Measurements from ENCODE around the gene FOXC1. TPM values are rescaled to one million over a fixed set of nuclear protein-coding genes. Genes with fewer than 3 reads are reported as not detected.

FOXC1 gene
- total and polyA plus RNA-seq, 2 experiments from 2014 or later = 0.60 to 1.1 TPM

- H3K27ac ChIP-seq = no peak overlapping the region
- H4K20me1 ChIP-seq (ENCODE audit: insufficient read depth, poor library complexity, severe bottlenecking) = no peaks in the 10 kb centered on the region
- H3K4me3 ChIP-seq = no peak overlapping the region
- no peaks in the 10 kb centered on the region for H3K36me3 ChIP-seq (replicated peaks; ENCODE audit: insufficient read depth, low read depth)
- no peaks in the 10 kb centered on the region for H3K9me2 ChIP-seq (replicated peaks; ENCODE audit: insufficient read depth)
- no peak for TF ChIP-seq EZH2phosphoT487 (IDR thresholded peaks at IDR 0.05; ENCODE audit: low read depth, severe bottlenecking, unreplicated experiment)
- no peaks in the 10 kb centered on the region for H3K4me1 ChIP-seq (ENCODE audit: insufficient read depth)
- H3K4me2 ChIP-seq = no peak overlapping the region
- no peak for DNase-seq (ENCODE audit: low spot score)
- H3K79me2 ChIP-seq = no peaks in the 10 kb centered on the region
- no peak overlapping the region for H2AFZ ChIP-seq
- 70% methylated on average over 11 of the region's 11 CpGs for WGBS (ENCODE audit: low lambda C conversion rate, missing lambda C conversion rate)
- H3K27me3 ChIP-seq = peaks cover 40% of the 10 kb centered on the region
- H3K9me3 ChIP-seq (ENCODE audit: low read depth) = no peaks in the 10 kb centered on the region
Observed at GRCh38 chr6:1630771-1631217, 21.1 kb downstream of the FOXC1 start.

GRCh38 chr6:1631251-1631650 is 21.5 kb downstream of the FOXC1 start:
- Histone ChIP-seq H3K4me3 (no peak overlapping the region), H2AFZ (no peak overlapping the region), H3K9me2 (replicated peaks; ENCODE audit: insufficient read depth) (no peaks in the 10 kb centered on the region), H3K4me2 (no peak overlapping the region), H3K9me3 (ENCODE audit: low read depth) (no peaks in the 10 kb centered on the region), H4K20me1 (ENCODE audit: insufficient read depth, poor library complexity, severe bottlenecking) (no peaks in the 10 kb centered on the region), H3K36me3 (replicated peaks; ENCODE audit: insufficient read depth, low read depth) (no peaks in the 10 kb centered on the region), H3K27me3 (peaks cover 36% of the 10 kb centered on the region), H3K27ac (no peak overlapping the region), H3K79me2 (no peaks in the 10 kb centered on the region), H3K4me1 (ENCODE audit: insufficient read depth) (no peaks in the 10 kb centered on the region)
- no peak for DNase-seq (ENCODE audit: low spot score)
- no peak for TF ChIP-seq CTCF (IDR thresholded peaks at IDR 0.05; ENCODE audit: poor library complexity)
- TF ChIP-seq EZH2phosphoT487 (IDR thresholded peaks at IDR 0.05; ENCODE audit: low read depth, severe bottlenecking, unreplicated experiment) = no peak
- no peak for TF ChIP-seq EZH2 (IDR thresholded peaks at IDR 0.05; ENCODE audit: borderline replicate concordance)
- 86% methylated on average over 4 of the region's 4 CpGs for WGBS (ENCODE audit: low lambda C conversion rate, missing lambda C conversion rate)

DNA sequence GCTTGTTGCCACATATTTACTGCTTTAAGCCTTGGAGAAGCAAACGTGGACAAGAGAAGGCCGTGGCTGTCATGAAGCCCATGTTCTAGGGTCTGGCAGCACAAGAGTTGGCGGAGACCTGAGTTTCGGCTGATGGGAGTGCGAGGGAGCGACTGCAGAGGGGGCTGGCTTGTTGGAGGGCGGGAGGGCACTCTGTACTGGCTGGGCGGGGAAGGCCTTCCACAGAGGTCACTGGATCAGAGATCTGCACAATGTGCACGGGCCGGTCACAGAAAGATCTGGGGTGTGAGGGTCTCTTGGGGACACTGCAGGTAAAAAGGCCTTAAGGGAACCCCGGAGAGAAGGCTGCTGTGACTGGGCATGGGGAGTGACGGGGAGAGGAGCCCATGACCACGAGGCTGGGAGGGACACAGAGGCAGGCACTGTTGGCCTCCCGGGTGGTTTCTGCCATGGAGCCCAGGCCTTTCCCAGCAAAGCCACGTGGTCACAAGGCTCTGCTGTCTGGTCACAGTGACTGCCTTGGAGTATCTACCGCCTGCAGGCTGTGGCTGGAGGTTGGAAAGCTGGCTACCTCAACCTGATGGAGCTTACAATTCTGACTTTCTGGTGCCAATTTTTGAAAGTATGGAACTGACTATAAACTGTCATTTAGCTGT is 23.8 kb downstream of the FOXC1 start:
- no peak for DNase-seq (ENCODE audit: low spot score)
- H2AFZ ChIP-seq = no peak overlapping the region
- no peaks in the 10 kb centered on the region for H3K9me3 ChIP-seq (ENCODE audit: low read depth)
- no peaks in the 10 kb centered on the region for H3K4me1 ChIP-seq (ENCODE audit: insufficient read depth)
- H3K79me2 ChIP-seq = no peaks in the 10 kb centered on the region
- H3K36me3 ChIP-seq (replicated peaks; ENCODE audit: insufficient read depth, low read depth) = no peaks in the 10 kb centered on the region
- no peak overlapping the region for H3K4me3 ChIP-seq
- no peak for TF ChIP-seq EZH2phosphoT487 (IDR thresholded peaks at IDR 0.05; ENCODE audit: low read depth, severe bottlenecking, unreplicated experiment)
- no peak for TF ChIP-seq EZH2 (IDR thresholded peaks at IDR 0.05; ENCODE audit: borderline replicate concordance)
- no peak for TF ChIP-seq CTCF (IDR thresholded peaks at IDR 0.05; ENCODE audit: poor library complexity)
- no peaks in the 10 kb centered on the region for H4K20me1 ChIP-seq (ENCODE audit: insufficient read depth, poor library complexity, severe bottlenecking)
- no peak overlapping the region for H3K27ac ChIP-seq
- H3K9me2 ChIP-seq (replicated peaks; ENCODE audit: insufficient read depth) = no peaks in the 10 kb centered on the region
- peaks cover 13% of the 10 kb centered on the region for H3K27me3 ChIP-seq
- H3K4me2 ChIP-seq = no peak overlapping the region
- 97% methylated on average over 15 of the region's 16 CpGs for WGBS (ENCODE audit: low lambda C conversion rate, missing lambda C conversion rate)

GRCh38 chr6:1634081-1634480 is 24.4 kb downstream of the FOXC1 start:
- H3K4me3 ChIP-seq = no peak overlapping the region
- TF ChIP-seq CTCF (IDR thresholded peaks at IDR 0.05; ENCODE audit: poor library complexity) = no peak
- no peak for TF ChIP-seq EZH2phosphoT487 (IDR thresholded peaks at IDR 0.05; ENCODE audit: low read depth, severe bottlenecking, unreplicated experiment)
- no peak for TF ChIP-seq EZH2 (IDR thresholded peaks at IDR 0.05; ENCODE audit: borderline replicate concordance)
- no peaks in the 10 kb centered on the region for H3K4me1 ChIP-seq (ENCODE audit: insufficient read depth)
- no peaks in the 10 kb centered on the region for H3K9me2 ChIP-seq (replicated peaks; ENCODE audit: insufficient read depth)
- DNase-seq (ENCODE audit: low spot score) = no peak
- H3K4me2 ChIP-seq = no peak overlapping the region
- H3K36me3 ChIP-seq (replicated peaks; ENCODE audit: insufficient read depth, low read depth) = no peaks in the 10 kb centered on the region
- no peaks in the 10 kb centered on the region for H4K20me1 ChIP-seq (ENCODE audit: insufficient read depth, poor library complexity, severe bottlenecking)
- 95% methylated on average over 4 of the region's 4 CpGs for WGBS (ENCODE audit: low lambda C conversion rate, missing lambda C conversion rate)
- peaks cover 8% of the 10 kb centered on the region for H3K27me3 ChIP-seq
- no peak overlapping the region for H3K27ac ChIP-seq
- no peak overlapping the region for H2AFZ ChIP-seq
- H3K79me2 ChIP-seq = no peaks in the 10 kb centered on the region
- no peaks in the 10 kb centered on the region for H3K9me3 ChIP-seq (ENCODE audit: low read depth)

All from hepatocyte (in vitro differentiated cells).